OCI-LY7 (cell line): ENCODE results near the gene ETV7. TPM values are rescaled to one million over a fixed set of nuclear protein-coding genes. Genes with fewer than 3 reads are reported as not detected.
"Not testable (repeated sequence)": the region's sequence is repeated elsewhere in the genome, so short reads cannot be mapped to it uniquely, and the experiment has no call there.

Experiments
- BruUV-seq: library from RNA; stranded (reverse); fragments of 400-500 nt; replicated peaks from 2 replicates; lab custom pipeline; 2021; lab: Mats Ljungman, UMichigan
- CTCF ChIA-PET: fragments of 300-600 bp; sonication (Branson Sonifier 250); formaldehyde crosslinking; loops from one replicate; lab custom pipeline; 2022; ENCODE audit warnings: antibody characterized with exemption; ENCODE audit not compliant: unreplicated experiment; lab: Charles Lee
- POLR2A ChIA-PET: fragments of 300-600 bp; sonication (Branson Sonifier 250); formaldehyde crosslinking; loops from one replicate; lab custom pipeline; 2022; ENCODE audit warnings: antibody characterized with exemption; lab: Charles Lee
- DNase-seq: peaks from one replicate; pipeline ENCODE4 v3.0.0-alpha.2; 2015; ENCODE audit warnings: low spot score
- H2AFZ ChIP-seq: fragments of 200-600 bp; sonication (generic), shearing (Covaris generic); 2 replicates; pipeline ENCODE4 v1.6.1; 2014; ENCODE audit warnings: mild to moderate bottlenecking, antibody characterized with exemption, low read length, moderate library complexity
- H3K27ac ChIP-seq: fragments of 200-600 bp; sonication (generic); 2 replicates; pipeline ENCODE4 v1.5.1; 2014; ENCODE audit warnings: mixed run types, low read depth, mild to moderate bottlenecking, moderate library complexity, low read length, inconsistent platforms; ENCODE audit not compliant: poor library complexity, severe bottlenecking
- H3K36me3 ChIP-seq: fragments of 200-600 bp; sonication (generic); 2 replicates; pipeline ENCODE4 v1.6.1; 2014; ENCODE audit warnings: mild to moderate bottlenecking, antibody characterized with exemption, low read length, moderate library complexity, mixed read lengths; ENCODE audit not compliant: insufficient read depth
- H3K4me1 ChIP-seq: fragments of 200-600 bp; sonication (generic); 2 replicates; pipeline ENCODE4 v1.5.1; 2014; ENCODE audit warnings: mild to moderate bottlenecking, low read length; ENCODE audit not compliant: insufficient read depth, poor library complexity, severe bottlenecking
- H3K4me2 ChIP-seq: fragments of 200-600 bp; sonication (generic); 2 replicates; pipeline ENCODE4 v1.6.1; 2014; ENCODE audit warnings: mild to moderate bottlenecking, low read length
- H3K4me3 ChIP-seq: fragments of 200-600 bp; sonication (generic); 2 replicates; pipeline ENCODE4 v1.5.1; 2014; ENCODE audit warnings: mild to moderate bottlenecking, low read depth, low read length; ENCODE audit not compliant: poor library complexity, severe bottlenecking
- H3K79me2 ChIP-seq: fragments of 200-600 bp; sonication (generic); 2 replicates; pipeline ENCODE4 v1.6.1; 2016; ENCODE audit warnings: low read depth, mild to moderate bottlenecking, low read length, moderate library complexity, mixed read lengths; ENCODE audit not compliant: insufficient read depth
- H3K9me2 ChIP-seq: fragments of 200-600 bp; sonication (generic); 2 replicates; pipeline ENCODE4 v1.6.1; 2016; ENCODE audit warnings: mild to moderate bottlenecking, low read length, mixed read lengths; ENCODE audit not compliant: insufficient read depth
- H3K9me3 ChIP-seq: fragments of 200-600 bp; sonication (generic); 2 replicates; pipeline ENCODE4 v1.6.1; 2014; ENCODE audit warnings: mild to moderate bottlenecking, mixed run types, low read length, mixed read lengths
- H4K20me1 ChIP-seq: fragments of 200-600 bp; sonication (generic); 2 replicates; pipeline ENCODE4 v1.6.1; 2014; ENCODE audit warnings: mild to moderate bottlenecking, antibody characterized with exemption, low read length, moderate library complexity, mixed read lengths; ENCODE audit not compliant: insufficient read depth
- EZH2phosphoT487 ChIP-seq: fragments of 200-600 bp; sonication (generic); IDR thresholded peaks from 2 replicates; pipeline ENCODE4 v1.6.1; 2018; ENCODE audit warnings: low read depth, borderline replicate concordance, mild to moderate bottlenecking, mixed run types, antibody characterized with exemption, low read length, moderate library complexity, mixed read lengths
- intact Hi-C: fragments of 100-400 bp; cut with micrococcal nuclease; formaldehyde crosslinking; loops from one replicate; pipeline ENCODE4 v1.10.0; 2022; ENCODE audit not compliant: unreplicated experiment
- total RNA-seq, 2 experiments: library from RNA; depleted of rRNA in 1 of 2; stranded (reverse); fragments of >200 nt in 1 of 2; shearing (Covaris generic) in 1 of 2; gene quantifications; 2 replicates each; pipeline ENCODE4 v1.2.3, GENCODE V29; 2014 to 2022
- TF ChIP-seq, protein P1 (sequence below): fragments of 200-600 bp; sonication (generic); conservative IDR thresholded peaks from 2 replicates; pipeline ENCODE4 v1.5.1; 2014; ENCODE audit warnings: mild to moderate bottlenecking, antibody characterized with exemption, low read length, moderate library complexity, mixed read lengths

ETV7 gene
- total RNA-seq, 2 experiments from 2014 or later: not detected

DNA sequence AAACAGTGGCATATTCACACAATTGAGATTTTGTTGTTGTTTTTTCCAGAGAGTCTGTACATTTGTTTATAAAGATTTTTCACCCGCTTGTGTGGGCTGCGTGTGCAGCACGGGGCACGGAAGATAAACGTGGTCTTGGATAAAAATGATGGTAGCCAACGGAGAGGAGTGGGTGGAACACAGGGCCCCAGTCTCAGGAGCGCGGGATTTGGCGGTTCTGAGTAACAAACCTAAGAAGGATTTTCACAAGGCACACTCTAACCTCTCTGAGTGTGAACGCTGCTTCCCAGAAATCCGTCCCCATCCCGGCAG is 47.2 kb downstream of the ETV7 start:
- Histone ChIP-seq H3K9me2 (no peaks in the 10 kb centered on the region), H2AFZ (no peak overlapping the region), H3K36me3 (no peaks in the 10 kb centered on the region), H3K9me3 (no peaks in the 10 kb centered on the region), H4K20me1 (no peaks in the 10 kb centered on the region), H3K4me1 (no peaks in the 10 kb centered on the region), H3K4me3 (no peak overlapping the region), H3K4me2 (no peak overlapping the region), H3K27ac (no peak overlapping the region), H3K79me2 (no peaks in the 10 kb centered on the region)
- no peak for TF ChIP-seq EZH2phosphoT487
- TF ChIP-seq, protein P1, sequence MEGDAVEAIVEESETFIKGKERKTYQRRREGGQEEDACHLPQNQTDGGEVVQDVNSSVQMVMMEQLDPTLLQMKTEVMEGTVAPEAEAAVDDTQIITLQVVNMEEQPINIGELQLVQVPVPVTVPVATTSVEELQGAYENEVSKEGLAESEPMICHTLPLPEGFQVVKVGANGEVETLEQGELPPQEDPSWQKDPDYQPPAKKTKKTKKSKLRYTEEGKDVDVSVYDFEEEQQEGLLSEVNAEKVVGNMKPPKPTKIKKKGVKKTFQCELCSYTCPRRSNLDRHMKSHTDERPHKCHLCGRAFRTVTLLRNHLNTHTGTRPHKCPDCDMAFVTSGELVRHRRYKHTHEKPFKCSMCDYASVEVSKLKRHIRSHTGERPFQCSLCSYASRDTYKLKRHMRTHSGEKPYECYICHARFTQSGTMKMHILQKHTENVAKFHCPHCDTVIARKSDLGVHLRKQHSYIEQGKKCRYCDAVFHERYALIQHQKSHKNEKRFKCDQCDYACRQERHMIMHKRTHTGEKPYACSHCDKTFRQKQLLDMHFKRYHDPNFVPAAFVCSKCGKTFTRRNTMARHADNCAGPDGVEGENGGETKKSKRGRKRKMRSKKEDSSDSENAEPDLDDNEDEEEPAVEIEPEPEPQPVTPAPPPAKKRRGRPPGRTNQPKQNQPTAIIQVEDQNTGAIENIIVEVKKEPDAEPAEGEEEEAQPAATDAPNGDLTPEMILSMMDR: no peak
- intact Hi-C loops: no loop called here
- BruUV-seq: no TSS peak
- DNase-seq: no peak
- ChIA-PET POLR2A (no interaction called here), CTCF (no interaction called here)

DNA sequence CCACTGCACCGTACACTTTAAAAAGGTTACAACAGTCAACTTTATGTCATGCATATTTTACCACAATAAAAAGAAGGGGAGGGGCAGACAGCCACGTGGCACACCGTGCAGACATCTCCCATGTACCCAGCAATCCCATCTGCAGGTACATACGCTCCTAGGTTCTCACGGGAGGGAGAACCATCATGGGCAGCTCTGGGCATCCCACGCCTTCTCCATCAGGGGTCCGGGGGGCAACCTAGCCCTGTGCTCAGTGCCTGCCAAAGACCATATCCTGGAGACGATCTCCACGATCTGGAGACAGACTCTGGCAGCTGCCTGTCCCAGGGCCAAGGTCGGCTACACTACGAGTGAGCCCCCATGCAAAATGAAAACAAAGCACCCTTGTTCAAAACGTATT is 48.3 kb downstream of the ETV7 start:
- H3K27ac ChIP-seq: no peak overlapping the region
- no peaks in the 10 kb centered on the region for H3K4me1 ChIP-seq
- no TSS peak for BruUV-seq
- H3K9me2 ChIP-seq: no peaks in the 10 kb centered on the region
- no peak for TF ChIP-seq EZH2phosphoT487
- TF ChIP-seq, protein P1: no peak
- DNase-seq: no peak
- no peaks in the 10 kb centered on the region for H4K20me1 ChIP-seq
- no peak overlapping the region for H3K4me3 ChIP-seq
- no peaks in the 10 kb centered on the region for H3K9me3 ChIP-seq
- POLR2A ChIA-PET: no interaction called here
- CTCF ChIA-PET: no interaction called here
- H3K4me2 ChIP-seq: no peak overlapping the region
- intact Hi-C loops: no loop called here
- no peaks in the 10 kb centered on the region for H3K36me3 ChIP-seq
- no peak overlapping the region for H2AFZ ChIP-seq
- no peaks in the 10 kb centered on the region for H3K79me2 ChIP-seq

DNA sequence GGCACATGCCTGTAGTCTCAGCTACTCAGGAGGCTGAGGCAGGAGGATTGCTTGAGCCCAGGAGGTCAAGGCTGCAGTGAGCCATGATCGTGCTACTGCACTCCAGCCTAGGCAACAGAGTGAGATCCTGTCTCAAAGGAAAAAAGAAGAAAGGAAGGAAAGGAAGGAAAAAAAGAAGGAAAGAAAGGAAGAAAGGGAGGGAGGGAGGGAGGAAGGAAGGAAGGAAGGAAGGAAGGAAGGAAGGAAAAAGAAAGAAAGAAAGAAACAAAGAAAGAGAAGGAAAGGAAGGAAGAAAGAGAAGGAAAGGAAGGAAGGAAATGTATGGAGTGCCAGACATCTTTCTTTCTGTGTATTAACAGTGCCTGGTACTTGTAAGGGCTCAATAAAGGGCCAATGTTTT is 49.2 kb downstream of the ETV7 start:
- H3K9me3 ChIP-seq, CTCF ChIA-PET, H3K27ac ChIP-seq, intact Hi-C loops, H3K9me2 ChIP-seq, H3K4me3 ChIP-seq, H4K20me1 ChIP-seq, H2AFZ ChIP-seq, H3K4me1 ChIP-seq, H3K79me2 ChIP-seq, H3K4me2 ChIP-seq, H3K36me3 ChIP-seq, DNase-seq, BruUV-seq: not testable (repeated sequence)
- POLR2A ChIA-PET: interaction anchor here (0.6 kb wide), 2 partner anchors 11 to 500 kb away, joined by 3 to 4 read pairs; no protein-coding TSS in a partner anchor
